DND-41 (cell line): ENCODE data around the gene IGSF21.

Source experiments
- ATAC-seq: fragments of 200-7000 bp; cut with Tn5 transposase; 3 replicates; pipeline ENCODE4 v1.9.1; 2021; ENCODE audit warnings: low read depth; ENCODE audit not compliant: insufficient read depth
- DNase-seq: peaks from one replicate; pipeline ENCODE4 v3.0.0-alpha.2; 2020
- H2AFZ ChIP-seq: 2 replicates; pipeline ENCODE4 v1.6.0; 2012; ENCODE audit warnings: low read depth, low read length
- H3K27ac ChIP-seq: 2 replicates; pipeline ENCODE4 v1.5.1; 2012; ENCODE audit warnings: low read length, inconsistent platforms
- H3K27me3 ChIP-seq: fragments of 200-600 bp; sonication (generic); 2 replicates; pipeline ENCODE4 v1.6.0; 2012; ENCODE audit warnings: low read length, mild to moderate bottlenecking, inconsistent platforms; ENCODE audit not compliant: insufficient read depth, poor library complexity
- H3K36me3 ChIP-seq: 2 replicates; pipeline ENCODE4 v1.5.1; 2012; ENCODE audit warnings: low read length, inconsistent platforms; ENCODE audit not compliant: insufficient read depth
- H3K4me1 ChIP-seq: 2 replicates; pipeline ENCODE4 v1.5.1; 2012; ENCODE audit warnings: mild to moderate bottlenecking, low read length; ENCODE audit not compliant: insufficient read depth
- H3K4me2 ChIP-seq: 2 replicates; pipeline ENCODE4 v1.6.0; 2012; ENCODE audit warnings: mild to moderate bottlenecking, moderate library complexity, low read length, inconsistent platforms; ENCODE audit not compliant: insufficient read depth
- H3K4me3 ChIP-seq, 2 experiments: fragments of 200-600 bp in 1 of 2; shearing (Covaris generic) in 1 of 2; 2 replicates each; pipeline ENCODE4 v1.5.1; 2012 to 2016; ENCODE audit warnings: inconsistent platforms in 2 of 2, low read length in 2 of 2, mild to moderate bottlenecking in 2 of 2, low read depth in 1 of 2, moderate library complexity in 1 of 2
- H3K79me2 ChIP-seq: 2 replicates; pipeline ENCODE4 v1.6.0; 2012; ENCODE audit warnings: low read length, inconsistent platforms; ENCODE audit not compliant: insufficient read depth
- H3K9ac ChIP-seq: 2 replicates; pipeline ENCODE4 v1.6.0; 2012; ENCODE audit warnings: low read depth, mild to moderate bottlenecking, inconsistent platforms, low read length, moderate library complexity
- H3K9me3 ChIP-seq: 2 replicates; pipeline ENCODE4 v1.5.1; 2012; ENCODE audit warnings: low read length, moderate library complexity, mild to moderate bottlenecking, inconsistent platforms; ENCODE audit not compliant: insufficient read depth, severe bottlenecking
- H4K20me1 ChIP-seq: 2 replicates; pipeline ENCODE4 v1.6.0; 2012; ENCODE audit warnings: low read length; ENCODE audit not compliant: insufficient read depth
- CTCF ChIP-seq: IDR thresholded peaks from 2 replicates; pipeline ENCODE4 v1.5.1; 2012; ENCODE audit warnings: borderline replicate concordance, low read length, moderate library complexity, mild to moderate bottlenecking; ENCODE audit not compliant: poor library complexity, severe bottlenecking; ENCODE audit errors: extremely low read depth
- EZH2 ChIP-seq: IDR thresholded peaks from 3 replicates; pipeline ENCODE4 v1.6.1; 2012; ENCODE audit warnings: borderline replicate concordance, low read depth, mild to moderate bottlenecking, moderate library complexity, low read length, inconsistent platforms; ENCODE audit not compliant: severe bottlenecking

The IGSF21 gene

GRCh38 chr1:18292531-18292930, 184.9 kb downstream of the IGSF21 start:
- no peaks in the 10 kb centered on the region for H3K9me3 ChIP-seq
- no peak overlapping the region for H3K4me2 ChIP-seq
- H3K79me2 ChIP-seq = no peaks in the 10 kb centered on the region
- H3K27me3 ChIP-seq = no peaks in the 10 kb centered on the region
- no peaks in the 10 kb centered on the region for H3K36me3 ChIP-seq
- DNase-seq = no peak
- no peak for ATAC-seq
- TF ChIP-seq CTCF (no peak), EZH2 (no peak)
- no peaks in the 10 kb centered on the region; the same call in 1 of the 2 replicates for H4K20me1 ChIP-seq
- no peak overlapping the region for H3K4me3 ChIP-seq
- no peak overlapping the region for H3K27ac ChIP-seq
- no peaks in the 10 kb centered on the region for H3K4me1 ChIP-seq
- no peak overlapping the region for H3K9ac ChIP-seq
- H2AFZ ChIP-seq = no peak overlapping the region

- no peak for DNase-seq
These were observed 185.7 kb downstream of the IGSF21 start for GRCh38 chr1:18293291-18293690.

GRCh38 chr1:18294437-18295176, 187.0 kb downstream of the IGSF21 start:
- ATAC-seq (no peak), DNase-seq (no peak)
- no peak overlapping the region for H2AFZ ChIP-seq
- no peaks in the 10 kb centered on the region for H3K4me1 ChIP-seq
- no peak overlapping the region for H3K27ac ChIP-seq
- H3K27me3 ChIP-seq = no peaks in the 10 kb centered on the region
- H3K4me3 ChIP-seq = no peak overlapping the region
- H3K9me3 ChIP-seq = no peaks in the 10 kb centered on the region
- no peak for TF ChIP-seq EZH2
- TF ChIP-seq CTCF = no peak
- no peaks in the 10 kb centered on the region for H3K79me2 ChIP-seq
- H4K20me1 ChIP-seq = no peaks in the 10 kb centered on the region; the same call in 1 of the 2 replicates
- H3K36me3 ChIP-seq = no peaks in the 10 kb centered on the region
- no peak overlapping the region for H3K9ac ChIP-seq
- no peak overlapping the region for H3K4me2 ChIP-seq

More at GRCh38 chr1:18293291-18293690, 185.7 kb downstream of the IGSF21 start:
- ATAC-seq = no peak
- H3K4me2 ChIP-seq = no peak overlapping the region
- no peaks in the 10 kb centered on the region for H3K36me3 ChIP-seq
- no peak overlapping the region for H3K4me3 ChIP-seq
- H3K27ac ChIP-seq = no peak overlapping the region
- H3K9ac ChIP-seq = no peak overlapping the region
- no peaks in the 10 kb centered on the region; the same call in 1 of the 2 replicates for H4K20me1 ChIP-seq
- no peak overlapping the region for H2AFZ ChIP-seq
- H3K27me3 ChIP-seq = no peaks in the 10 kb centered on the region
- H3K79me2 ChIP-seq = no peaks in the 10 kb centered on the region
- no peaks in the 10 kb centered on the region for H3K9me3 ChIP-seq
- TF ChIP-seq CTCF = no peak
- no peak for TF ChIP-seq EZH2
- H3K4me1 ChIP-seq = no peaks in the 10 kb centered on the region
